ENCODE measurements around the gene JAZF1. TPM values are rescaled to one million over a fixed set of nuclear protein-coding genes. Genes with fewer than 3 reads are reported as not detected.

The JAZF1 gene
- total RNA-seq, 1 experiment from 2014 or later, result 1.5 TPM

DNA sequence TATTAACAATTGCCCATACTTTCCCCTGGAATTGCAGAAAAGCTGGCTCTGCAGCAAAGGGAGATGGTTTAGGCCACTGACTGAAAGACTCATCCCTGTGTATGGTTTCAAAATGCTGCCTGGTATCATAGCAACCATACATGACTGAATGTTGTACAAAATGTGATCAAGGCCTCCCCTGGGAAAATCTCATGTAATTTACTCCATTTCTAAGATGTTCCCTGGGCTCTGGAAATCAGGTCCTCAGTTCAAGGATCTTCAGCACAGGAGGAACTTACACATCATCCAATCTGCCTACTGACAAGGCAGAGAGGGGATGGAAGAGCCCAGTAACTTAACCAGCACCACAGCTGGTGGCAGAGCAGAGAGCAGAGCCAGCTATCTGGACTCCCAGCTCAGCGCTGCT is 111.8 kb downstream of the JAZF1 start:
- intact Hi-C loops (cut with micrococcal nuclease; ENCODE audit: unreplicated experiment), result no loop called here
- Histone ChIP-seq H3K4me3 (ENCODE audit: low read depth, low read length, poor library complexity, severe bottlenecking) (no peak overlapping the region), H3K4me1 (ENCODE audit: insufficient read depth, low read length, poor library complexity, severe bottlenecking) (no peaks in the 10 kb centered on the region), H3K9me3 (ENCODE audit: low read depth, low read length, poor library complexity, severe bottlenecking) (no peaks in the 10 kb centered on the region), H3K27me3 (replicated peaks; ENCODE audit: insufficient read depth, low read depth, low read length, poor library complexity) (peaks cover 63% of the 10 kb centered on the region), H3K36me3 (ENCODE audit: insufficient read depth, low read length, poor library complexity, severe bottlenecking) (no peaks in the 10 kb centered on the region), H3K27ac (ENCODE audit: low read depth, low read length, poor library complexity, severe bottlenecking) (no peak overlapping the region)
- no peak for DNase-seq (ENCODE audit: low spot score)
- POLR2A ChIA-PET (ENCODE audit: low non-redundant PET), result no interaction called here
- no TSS peak for BruUV-seq (replicated peaks)
- CTCF ChIA-PET, result no interaction called here
- TF ChIP-seq, protein P1, sequence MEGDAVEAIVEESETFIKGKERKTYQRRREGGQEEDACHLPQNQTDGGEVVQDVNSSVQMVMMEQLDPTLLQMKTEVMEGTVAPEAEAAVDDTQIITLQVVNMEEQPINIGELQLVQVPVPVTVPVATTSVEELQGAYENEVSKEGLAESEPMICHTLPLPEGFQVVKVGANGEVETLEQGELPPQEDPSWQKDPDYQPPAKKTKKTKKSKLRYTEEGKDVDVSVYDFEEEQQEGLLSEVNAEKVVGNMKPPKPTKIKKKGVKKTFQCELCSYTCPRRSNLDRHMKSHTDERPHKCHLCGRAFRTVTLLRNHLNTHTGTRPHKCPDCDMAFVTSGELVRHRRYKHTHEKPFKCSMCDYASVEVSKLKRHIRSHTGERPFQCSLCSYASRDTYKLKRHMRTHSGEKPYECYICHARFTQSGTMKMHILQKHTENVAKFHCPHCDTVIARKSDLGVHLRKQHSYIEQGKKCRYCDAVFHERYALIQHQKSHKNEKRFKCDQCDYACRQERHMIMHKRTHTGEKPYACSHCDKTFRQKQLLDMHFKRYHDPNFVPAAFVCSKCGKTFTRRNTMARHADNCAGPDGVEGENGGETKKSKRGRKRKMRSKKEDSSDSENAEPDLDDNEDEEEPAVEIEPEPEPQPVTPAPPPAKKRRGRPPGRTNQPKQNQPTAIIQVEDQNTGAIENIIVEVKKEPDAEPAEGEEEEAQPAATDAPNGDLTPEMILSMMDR (conservative IDR thresholded peaks at IDR 0.05; ENCODE audit: low read depth, low read length), result no peak
- no peak for TF ChIP-seq EZH2 (IDR thresholded peaks at IDR 0.05; ENCODE audit: borderline replicate concordance, low read depth, low read length, poor library complexity, severe bottlenecking)

DNA sequence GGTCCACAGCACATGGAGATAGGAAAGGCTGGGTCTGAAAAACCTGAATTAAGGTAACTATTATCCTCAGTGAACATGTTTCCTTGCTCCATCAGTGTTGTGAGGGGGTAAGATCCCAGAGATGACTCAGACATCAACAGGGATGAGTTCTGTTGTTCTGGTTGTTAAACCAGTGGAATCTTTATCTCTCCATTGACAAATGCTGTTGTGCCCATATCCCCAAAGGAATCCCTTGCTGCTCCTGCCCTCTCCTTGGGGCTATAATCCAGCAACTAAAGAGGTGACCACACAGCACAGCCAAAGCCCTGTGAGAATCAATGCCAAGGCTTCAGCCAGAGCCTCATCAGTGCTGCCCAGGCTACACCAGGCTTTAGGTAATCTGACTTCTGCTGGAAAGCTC is 113.4 kb downstream of the JAZF1 start:
- peaks cover 55% of the 10 kb centered on the region for H3K27me3 ChIP-seq (replicated peaks; ENCODE audit: insufficient read depth, low read depth, low read length, poor library complexity)
- no peaks in the 10 kb centered on the region for H3K4me1 ChIP-seq (ENCODE audit: insufficient read depth, low read length, poor library complexity, severe bottlenecking)
- no peak overlapping the region for H3K27ac ChIP-seq (ENCODE audit: low read depth, low read length, poor library complexity, severe bottlenecking)
- no peaks in the 10 kb centered on the region for H3K36me3 ChIP-seq (ENCODE audit: insufficient read depth, low read length, poor library complexity, severe bottlenecking)
- BruUV-seq (replicated peaks), result no TSS peak
- intact Hi-C loops (cut with micrococcal nuclease; ENCODE audit: unreplicated experiment), result no loop called here
- no peak overlapping the region for H3K4me3 ChIP-seq (ENCODE audit: low read depth, low read length, poor library complexity, severe bottlenecking)
- H3K9me3 ChIP-seq (ENCODE audit: low read depth, low read length, poor library complexity, severe bottlenecking), result no peaks in the 10 kb centered on the region
- POLR2A ChIA-PET (ENCODE audit: low non-redundant PET), result no interaction called here
- DNase-seq (ENCODE audit: low spot score), result no peak
- CTCF ChIA-PET, result no interaction called here
- no peak for TF ChIP-seq EZH2 (IDR thresholded peaks at IDR 0.05; ENCODE audit: borderline replicate concordance, low read depth, low read length, poor library complexity, severe bottlenecking)
- TF ChIP-seq, protein P1 (conservative IDR thresholded peaks at IDR 0.05; ENCODE audit: low read depth, low read length), result no peak

DNA sequence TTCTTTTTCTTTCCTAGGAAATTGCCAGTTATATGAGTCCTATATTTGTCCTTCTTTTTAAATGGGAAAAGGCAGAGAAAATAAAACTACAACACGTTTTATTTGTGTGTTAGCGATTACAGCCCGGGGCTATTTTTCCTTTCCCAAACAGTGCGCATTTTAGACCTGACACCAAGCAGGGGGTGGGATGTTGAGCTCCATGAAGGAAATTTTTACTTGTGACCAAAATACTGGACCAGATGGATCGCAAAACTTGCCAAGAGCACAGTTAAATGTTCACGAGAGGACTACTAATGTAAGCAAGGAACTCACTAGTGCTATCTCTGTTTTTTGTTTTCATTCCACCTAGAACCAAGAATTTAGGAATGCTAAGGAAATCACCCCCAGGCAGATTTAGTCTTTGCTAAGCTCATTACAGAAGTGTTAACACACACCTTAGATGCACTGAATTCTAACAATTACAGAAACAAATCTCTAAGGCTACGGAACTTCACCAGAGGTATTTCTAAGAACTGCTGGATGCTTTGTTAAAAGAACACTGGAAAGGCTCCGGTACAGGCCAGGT is 114.8 kb downstream of the JAZF1 start:
- Histone ChIP-seq H3K4me1 (ENCODE audit: insufficient read depth, low read length, poor library complexity, severe bottlenecking) (no peaks in the 10 kb centered on the region), H3K4me3 (ENCODE audit: low read depth, low read length, poor library complexity, severe bottlenecking) (no peak overlapping the region), H3K9me3 (ENCODE audit: low read depth, low read length, poor library complexity, severe bottlenecking) (no peaks in the 10 kb centered on the region), H3K27me3 (replicated peaks; ENCODE audit: insufficient read depth, low read depth, low read length, poor library complexity) (peaks cover 41% of the 10 kb centered on the region), H3K27ac (ENCODE audit: low read depth, low read length, poor library complexity, severe bottlenecking) (no peak overlapping the region), H3K36me3 (ENCODE audit: insufficient read depth, low read length, poor library complexity, severe bottlenecking) (no peaks in the 10 kb centered on the region)
- no peak for TF ChIP-seq EZH2 (IDR thresholded peaks at IDR 0.05; ENCODE audit: borderline replicate concordance, low read depth, low read length, poor library complexity, severe bottlenecking)
- TF ChIP-seq, protein P1 (conservative IDR thresholded peaks at IDR 0.05; ENCODE audit: low read depth, low read length), result no peak
- DNase-seq (ENCODE audit: low spot score), result no peak
- intact Hi-C loops (cut with micrococcal nuclease; ENCODE audit: unreplicated experiment), result no loop called here
- CTCF ChIA-PET, result no interaction called here
- POLR2A ChIA-PET (ENCODE audit: low non-redundant PET), result no interaction called here
- no TSS peak for BruUV-seq (replicated peaks)
